Prostate gland (tissue), 2 donors: ENCODE data around the gene CTLA4. TPM values are rescaled to one million over a fixed set of nuclear protein-coding genes. Genes with fewer than 3 reads are reported as not detected.
A peak's percentile ranks its signal among the peaks of the same experiment; 100 is the strongest.

Experiments used
- DNase-seq: peaks from one replicate; pipeline ENCODE4 v3.0.0-alpha.2; 2019; ENCODE audit warnings: low spot score
- H3K27ac ChIP-seq, 2 donors: fragments of 200-600 bp; sonication (generic); 2 replicates each; pipeline ENCODE4 v1.5.1; 2017 to 2019
- H3K27me3 ChIP-seq: fragments of 200-600 bp; sonication (generic); replicated peaks from 2 replicates; pipeline ENCODE4 v1.5.1; 2019; ENCODE audit not compliant: insufficient read depth
- H3K36me3 ChIP-seq, 2 donors: fragments of 200-600 bp; sonication (generic); 1 replicate in 1 of 2; 2 replicates in 1 of 2; pipeline versions ENCODE4 v1.5.1 to v1.8.1; 2017 to 2019
- H3K4me1 ChIP-seq: fragments of 200-600 bp; sonication (generic); replicated peaks from 2 replicates; pipeline ENCODE4 v1.5.1; 2019
- H3K4me3 ChIP-seq, 2 donors: fragments of 200-600 bp; sonication (generic); 2 replicates each; pipeline ENCODE4 v1.5.1; 2017 to 2019
- H3K9me3 ChIP-seq: fragments of 200-600 bp; sonication (generic); 2 replicates; pipeline ENCODE4 v1.5.1; 2017
- CTCF ChIP-seq, 4 experiments: fragments of 200-600 bp in 2 of 4; fragments of 450-650 bp in 2 of 4; sonication (generic) in 2 of 4; IDR thresholded peaks; 1 replicate in 3 of 4; 2 replicates in 1 of 4; pipeline ENCODE4 v1.5.1; 2016 to 2019; ENCODE audit warnings: antibody characterized with exemption in 4 of 4, mild to moderate bottlenecking in 2 of 4, moderate library complexity in 2 of 4
- POLR2A ChIP-seq: fragments of 450-650 bp; IDR thresholded peaks from one replicate; pipeline ENCODE4 v1.6.1; 2016; ENCODE audit warnings: antibody characterized with exemption, mild to moderate bottlenecking
- POLR2AphosphoS5 ChIP-seq: sonication (generic); formaldehyde crosslinking; IDR thresholded peaks from one replicate; pipeline ENCODE4 v1.6.1; 2017; ENCODE audit warnings: antibody characterized with exemption
- WGBS: methylation state at CpG from one replicate; pipeline ENCODE4 v1.1.5; 2018; 5-methylcytosine and 5-hydroxymethylcytosine counted together
- intact Hi-C: fragments of 100-400 bp; cut with DNase I; formaldehyde crosslinking; loops from one replicate; pipeline ENCODE4 v1.14.2; 2022
- total RNA-seq, 2 donors: library from RNA; depleted of rRNA; stranded (reverse); fragments of >200 nt; gene quantifications; one replicate each; pipeline ENCODE4 v1.1.0, GENCODE V29; 2016

CTLA4 gene
- total RNA-seq, 2 donors from 2014 or later, result 0.28 to 0.73 TPM

GRCh38 chr2:203893840-203894239 lies 26.3 kb downstream of the CTLA4 start:
- WGBS, result 87% methylated on average over 7 of the region's 7 CpGs
- Histone ChIP-seq H3K27me3 (no peaks in the 10 kb centered on the region), H3K9me3 (no peaks in the 10 kb centered on the region), H3K4me1 (no peaks in the 10 kb centered on the region), H3K4me3 (no peak overlapping the region), H3K27ac (no peak overlapping the region), H3K36me3 (no peaks in the 10 kb centered on the region)
- no peak for TF ChIP-seq POLR2AphosphoS5
- TF ChIP-seq CTCF (IDR thresholded peaks at IDR 0.05), result no peak
- no peak for TF ChIP-seq POLR2A
- no peak for DNase-seq
- intact Hi-C loops, result no loop called here

GRCh38 chr2:203894262-203894661 lies 26.7 kb downstream of the CTLA4 start:
- H3K27ac ChIP-seq, result no peak overlapping the region
- no peak for DNase-seq
- no peaks in the 10 kb centered on the region for H3K36me3 ChIP-seq
- no peaks in the 10 kb centered on the region for H3K9me3 ChIP-seq
- no peak for TF ChIP-seq POLR2A
- TF ChIP-seq POLR2AphosphoS5, result no peak
- TF ChIP-seq CTCF (IDR thresholded peaks at IDR 0.05), result no peak
- no peak overlapping the region for H3K4me3 ChIP-seq
- intact Hi-C loops, result no loop called here
- 100% methylated on average over 1 of the region's 1 CpG for WGBS
- H3K27me3 ChIP-seq, result no peaks in the 10 kb centered on the region
- peaks cover under 1% of the 10 kb centered on the region for H3K4me1 ChIP-seq

GRCh38 chr2:203897544-203897943 lies 30.0 kb downstream of the CTLA4 start:
- no peak for TF ChIP-seq CTCF (IDR thresholded peaks at IDR 0.05)
- TF ChIP-seq POLR2AphosphoS5, result no peak
- TF ChIP-seq POLR2A, result no peak
- Histone ChIP-seq H3K4me1 (peaks cover 5% of the 10 kb centered on the region), H3K4me3 (no peak overlapping the region), H3K9me3 (no peaks in the 10 kb centered on the region), H3K27me3 (no peaks in the 10 kb centered on the region), H3K36me3 (no peaks in the 10 kb centered on the region), H3K27ac (no peak overlapping the region)
- 58% methylated on average over 2 of the region's 2 CpGs for WGBS
- intact Hi-C loops, result no loop called here
- DNase-seq, result no peak

- Histone ChIP-seq H3K4me3 (no peak overlapping the region), H3K27ac (no peak overlapping the region), H3K9me3 (no peaks in the 10 kb centered on the region), H3K27me3 (no peaks in the 10 kb centered on the region), H3K36me3 (no peaks in the 10 kb centered on the region), H3K4me1 (peaks cover 5% of the 10 kb centered on the region)
- WGBS, result 73% methylated on average over 2 of the region's 2 CpGs
- no peak for DNase-seq
- TF ChIP-seq POLR2A (no peak), CTCF (IDR thresholded peaks at IDR 0.05) (no peak), POLR2AphosphoS5 (no peak)
- intact Hi-C loops, result no loop called here
Measured at GRCh38 chr2:203898657-203899056, 31.1 kb downstream of the CTLA4 start.

- no peak overlapping the region for H3K4me3 ChIP-seq
- peak overlapping the region in 1 of 2 donors; percentile 12 for H3K27ac ChIP-seq
- H3K4me1 ChIP-seq, result peaks cover 5% of the 10 kb centered on the region
- H3K27me3 ChIP-seq, result no peaks in the 10 kb centered on the region
- intact Hi-C loops, result loop anchor here (10.0 kb wide), 1 partner anchor 85 kb away; no protein-coding TSS in a partner anchor
- TF ChIP-seq POLR2AphosphoS5, result peak; percentile 55
- TF ChIP-seq POLR2A, result no peak
- no peaks in the 10 kb centered on the region for H3K36me3 ChIP-seq
- no peaks in the 10 kb centered on the region for H3K9me3 ChIP-seq
- whole genome bisulfite sequencing, result 20% methylated on average over 2 of the region's 2 CpGs
- DNase-seq, result peak; percentile 18
Measured at GRCh38 chr2:203900253-203900652, 32.7 kb downstream of the CTLA4 start.
